Epithelial cell of proximal tubule (primary cell): ENCODE measurements around the gene ASPG. TPM values are rescaled to one million over a fixed set of nuclear protein-coding genes. Genes with fewer than 3 reads are reported as not detected.

ENCODE experiments used
- DNase-seq: peaks from one replicate; pipeline ENCODE4 v3.0.0-alpha.2; 2011; ENCODE audit warnings: low read depth
- H3K4me3 ChIP-seq: 2 replicates; pipeline ENCODE4 v1.5.1; 2011; ENCODE audit warnings: low read depth, mild to moderate bottlenecking, low read length
- total RNA-seq: library from RNA; depleted of rRNA; stranded (reverse); fragments of >200 nt; gene quantifications from 2 replicates; pipeline ENCODE4 v1.2.3, GENCODE V29; 2015
- TF ChIP-seq, protein P1 (sequence below): conservative IDR thresholded peaks from 2 replicates; pipeline ENCODE4 v1.5.1; 2012; ENCODE audit warnings: low read depth, mild to moderate bottlenecking, low read length

Gene ASPG
- not detected in 2 replicates for total RNA-seq

- no peak for DNase-seq
- TF ChIP-seq, protein P1, sequence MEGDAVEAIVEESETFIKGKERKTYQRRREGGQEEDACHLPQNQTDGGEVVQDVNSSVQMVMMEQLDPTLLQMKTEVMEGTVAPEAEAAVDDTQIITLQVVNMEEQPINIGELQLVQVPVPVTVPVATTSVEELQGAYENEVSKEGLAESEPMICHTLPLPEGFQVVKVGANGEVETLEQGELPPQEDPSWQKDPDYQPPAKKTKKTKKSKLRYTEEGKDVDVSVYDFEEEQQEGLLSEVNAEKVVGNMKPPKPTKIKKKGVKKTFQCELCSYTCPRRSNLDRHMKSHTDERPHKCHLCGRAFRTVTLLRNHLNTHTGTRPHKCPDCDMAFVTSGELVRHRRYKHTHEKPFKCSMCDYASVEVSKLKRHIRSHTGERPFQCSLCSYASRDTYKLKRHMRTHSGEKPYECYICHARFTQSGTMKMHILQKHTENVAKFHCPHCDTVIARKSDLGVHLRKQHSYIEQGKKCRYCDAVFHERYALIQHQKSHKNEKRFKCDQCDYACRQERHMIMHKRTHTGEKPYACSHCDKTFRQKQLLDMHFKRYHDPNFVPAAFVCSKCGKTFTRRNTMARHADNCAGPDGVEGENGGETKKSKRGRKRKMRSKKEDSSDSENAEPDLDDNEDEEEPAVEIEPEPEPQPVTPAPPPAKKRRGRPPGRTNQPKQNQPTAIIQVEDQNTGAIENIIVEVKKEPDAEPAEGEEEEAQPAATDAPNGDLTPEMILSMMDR: no peak
- H3K4me3 ChIP-seq: peak within 1 kb of the TSS; percentile 30
These were observed at the start of gene ASPG for GRCh38 chr14:104085032-104085888. ASPG (plus strand) TSS chr14:104085700; CDS start chr14:104085771, 71 bp downstream.

DNA sequence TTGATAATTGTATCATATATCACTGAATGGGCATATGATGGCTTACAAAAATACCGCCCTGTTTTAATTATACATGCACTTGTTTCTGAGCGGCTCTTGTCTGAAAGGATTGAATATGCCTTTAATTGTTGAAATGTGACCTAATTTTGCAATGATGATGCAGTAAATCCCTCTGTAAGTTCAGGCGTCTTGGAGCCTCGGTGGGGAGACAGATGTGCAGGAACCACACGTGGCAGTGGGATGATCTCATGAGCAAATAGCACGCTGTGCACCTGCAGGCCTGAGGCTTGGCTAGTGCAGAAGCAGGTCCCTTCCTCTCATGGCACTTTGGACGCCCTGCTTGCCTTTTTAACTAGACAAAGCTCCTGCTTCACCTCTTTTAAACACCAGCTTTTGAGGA is 49.3 kb upstream of the ASPG start:
- TF ChIP-seq, protein P1: no peak
- no peak overlapping the region for H3K4me3 ChIP-seq
- DNase-seq: no peak

DNA sequence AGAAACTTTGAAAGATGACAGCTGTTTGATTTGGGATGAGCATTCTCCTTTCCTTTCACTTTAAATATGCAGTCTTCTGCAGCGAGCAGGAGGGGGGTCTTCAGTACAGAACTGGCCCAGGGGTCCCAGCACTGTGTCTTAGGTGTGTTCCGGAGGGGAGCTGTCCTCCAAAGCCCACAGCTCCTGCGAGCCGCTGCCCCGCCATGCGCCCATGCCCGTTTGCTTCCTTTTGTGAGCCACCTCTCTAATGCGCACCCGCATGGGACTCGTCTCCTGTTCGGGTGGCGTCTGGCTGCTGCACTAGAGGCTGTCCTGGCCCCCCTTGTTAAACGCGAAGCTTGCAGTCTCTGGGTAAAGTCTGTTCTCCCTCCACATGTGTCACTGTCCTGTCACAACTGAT is 48.4 kb upstream of the ASPG start:
- DNase-seq: no peak
- no peak overlapping the region for H3K4me3 ChIP-seq
- TF ChIP-seq, protein P1: no peak

GRCh38 chr14:104037903-104038302 is 47.6 kb upstream of the ASPG start:
- TF ChIP-seq, protein P1: no peak
- no peak overlapping the region for H3K4me3 ChIP-seq
- DNase-seq: no peak

DNA sequence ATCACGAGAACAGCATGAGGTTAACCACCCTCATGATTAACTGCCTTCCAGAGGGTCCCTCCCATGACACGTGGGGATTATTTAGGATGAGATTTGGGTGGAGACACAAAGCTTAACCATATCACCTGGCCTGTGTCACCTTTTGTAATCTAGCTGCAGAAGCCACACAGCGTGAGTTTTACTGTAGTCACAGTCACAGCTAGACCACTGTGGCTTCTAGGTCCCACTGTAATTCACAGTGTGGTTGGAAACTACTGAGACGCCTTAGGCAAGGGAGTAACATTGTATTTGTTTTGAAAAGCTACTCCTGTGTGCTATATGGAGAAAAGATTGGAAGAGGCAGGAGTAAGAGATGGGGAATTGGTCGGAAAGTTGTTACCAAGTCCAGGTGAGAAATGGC is 46.3 kb upstream of the ASPG start:
- TF ChIP-seq, protein P1: no peak
- no peak for DNase-seq
- H3K4me3 ChIP-seq: no peak overlapping the region

- TF ChIP-seq, protein P1: no peak
- H3K4me3 ChIP-seq: no peak overlapping the region
- no peak for DNase-seq
These were observed 45.0 kb upstream of the ASPG start for GRCh38 chr14:104040539-104040938.

DNA sequence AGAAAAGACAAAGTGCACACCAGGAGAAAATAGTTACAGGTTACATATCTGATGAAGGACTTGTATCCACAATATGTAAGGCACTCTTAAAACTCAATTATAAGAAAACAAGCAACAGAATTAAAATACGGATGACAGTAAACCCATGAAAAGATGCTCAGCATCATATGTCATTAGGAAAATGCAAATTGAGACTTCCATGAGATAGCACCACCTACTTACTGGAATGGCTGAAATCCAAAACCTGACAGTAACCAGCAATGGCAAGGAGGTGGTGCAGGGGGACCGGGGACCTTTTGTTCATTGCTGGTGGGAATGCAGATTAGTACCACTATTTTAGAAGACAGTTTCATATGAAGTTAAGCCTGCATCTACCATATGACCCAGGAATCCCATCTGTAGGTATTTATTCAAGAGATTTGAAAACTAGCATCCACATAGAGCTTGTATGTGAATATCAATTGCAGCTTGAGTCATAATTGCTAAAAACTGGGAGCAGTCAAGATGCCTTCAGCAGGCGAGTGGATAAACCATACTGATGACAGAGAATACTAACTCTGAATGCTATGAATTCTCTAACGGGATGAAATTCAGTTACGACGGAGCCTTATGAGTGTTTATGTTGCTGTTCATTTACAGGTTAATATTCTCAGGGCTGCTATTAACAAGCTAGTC is 43.9 kb upstream of the ASPG start:
- DNase-seq: no peak
- TF ChIP-seq, protein P1: no peak
- H3K4me3 ChIP-seq: no peak overlapping the region
